GM12875 (cell line): ENCODE measurements around the gene CEACAM4.

ENCODE experiments used
- H3K4me3 ChIP-seq: one replicate; pipeline ENCODE4 v1.5.1; 2011; ENCODE audit warnings: low read depth, low read length, control low read depth
- TF ChIP-seq, protein P1 (sequence below): IDR thresholded peaks from 2 replicates; pipeline ENCODE4 v1.5.1; 2011; ENCODE audit warnings: low read depth, mild to moderate bottlenecking, control low read depth, inconsistent platforms, low read length, moderate library complexity, borderline replicate concordance; ENCODE audit not compliant: insufficient read depth

CEACAM4 gene

GRCh38 chr19:41607668-41608067 is 19.2 kb downstream of the CEACAM4 start:
- H3K4me3 ChIP-seq = no peak overlapping the region
- TF ChIP-seq, protein P1, sequence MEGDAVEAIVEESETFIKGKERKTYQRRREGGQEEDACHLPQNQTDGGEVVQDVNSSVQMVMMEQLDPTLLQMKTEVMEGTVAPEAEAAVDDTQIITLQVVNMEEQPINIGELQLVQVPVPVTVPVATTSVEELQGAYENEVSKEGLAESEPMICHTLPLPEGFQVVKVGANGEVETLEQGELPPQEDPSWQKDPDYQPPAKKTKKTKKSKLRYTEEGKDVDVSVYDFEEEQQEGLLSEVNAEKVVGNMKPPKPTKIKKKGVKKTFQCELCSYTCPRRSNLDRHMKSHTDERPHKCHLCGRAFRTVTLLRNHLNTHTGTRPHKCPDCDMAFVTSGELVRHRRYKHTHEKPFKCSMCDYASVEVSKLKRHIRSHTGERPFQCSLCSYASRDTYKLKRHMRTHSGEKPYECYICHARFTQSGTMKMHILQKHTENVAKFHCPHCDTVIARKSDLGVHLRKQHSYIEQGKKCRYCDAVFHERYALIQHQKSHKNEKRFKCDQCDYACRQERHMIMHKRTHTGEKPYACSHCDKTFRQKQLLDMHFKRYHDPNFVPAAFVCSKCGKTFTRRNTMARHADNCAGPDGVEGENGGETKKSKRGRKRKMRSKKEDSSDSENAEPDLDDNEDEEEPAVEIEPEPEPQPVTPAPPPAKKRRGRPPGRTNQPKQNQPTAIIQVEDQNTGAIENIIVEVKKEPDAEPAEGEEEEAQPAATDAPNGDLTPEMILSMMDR = no peak

- H3K4me3 ChIP-seq = no peak overlapping the region
- TF ChIP-seq, protein P1 = no peak
These were observed 20.5 kb downstream of the CEACAM4 start for GRCh38 chr19:41606215-41606837.

GRCh38 chr19:41604831-41605230 is 22.0 kb downstream of the CEACAM4 start:
- H3K4me3 ChIP-seq = no peak overlapping the region
- TF ChIP-seq, protein P1 = no peak

- TF ChIP-seq, protein P1 = no peak
- no peak overlapping the region for H3K4me3 ChIP-seq
These were observed 25.1 kb downstream of the CEACAM4 start for GRCh38 chr19:41601771-41602170.

- TF ChIP-seq, protein P1 = no peak
- no peak overlapping the region for H3K4me3 ChIP-seq
These were observed 27.5 kb downstream of the CEACAM4 start for GRCh38 chr19:41599175-41599966.

DNA sequence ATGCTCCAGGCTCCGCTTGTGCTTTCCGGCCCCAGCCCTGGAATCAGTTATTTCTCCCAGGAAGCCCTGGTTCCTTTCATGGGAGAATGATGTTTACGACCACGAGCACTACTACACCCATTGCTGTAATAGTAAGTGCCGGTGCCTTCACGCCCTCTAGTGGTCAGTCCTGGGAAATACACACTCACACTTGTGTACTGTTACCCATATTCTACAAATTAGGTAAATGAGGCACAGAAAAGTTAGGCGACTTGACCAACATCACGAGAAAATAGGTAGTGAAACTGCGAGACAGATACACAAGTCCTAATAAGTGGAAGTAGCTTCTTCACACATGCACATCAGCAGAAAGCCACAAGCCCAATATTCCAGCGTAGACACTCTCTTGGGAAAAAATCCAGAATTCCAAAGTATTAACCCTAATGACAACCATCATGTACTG is 29.3 kb downstream of the CEACAM4 start:
- TF ChIP-seq, protein P1 = peak; percentile 92
- no peak overlapping the region for H3K4me3 ChIP-seq

- TF ChIP-seq, protein P1 = no peak
These were observed 31.0 kb downstream of the CEACAM4 start for GRCh38 chr19:41595890-41596280.

More at GRCh38 chr19:41595890-41596280, 31.0 kb downstream of the CEACAM4 start:
- H3K4me3 ChIP-seq = no peak overlapping the region
